CD4-positive, CD25-positive, alpha-beta regulatory T cell (primary cell): ENCODE results near the gene C2CD4B. TPM values are rescaled to one million over a fixed set of nuclear protein-coding genes. Genes with fewer than 3 reads are reported as not detected.

Source experiments
- ATAC-seq, 2 donors: fragments of 150-1000 bp; cut with Tn5 transposase; one replicate each; pipeline ENCODE4 v1.10.0; 2021; ENCODE audit warnings: low read depth in 2 of 2, moderate number of reproducible peaks in 2 of 2, moderate library complexity in 1 of 2
- DNase-seq, 3 donors: peaks; one replicate each; pipeline versions ENCODE4 v3.0.0 to v3.0.0-alpha.2; 2012 to 2022; ENCODE audit warnings: mixed read lengths in 1 of 3
- H3K27ac ChIP-seq: one replicate; pipeline ENCODE4 v1.7.0; 2013; ENCODE audit warnings: mild to moderate bottlenecking, low read length; ENCODE audit not compliant: insufficient read depth, poor library complexity, severe bottlenecking
- H3K27me3 ChIP-seq: one replicate; pipeline ENCODE4 v1.7.0; 2013; ENCODE audit warnings: low read length; ENCODE audit not compliant: control insufficient read depth, insufficient read depth
- H3K36me3 ChIP-seq: one replicate; pipeline ENCODE4 v1.7.0; 2013; ENCODE audit warnings: mild to moderate bottlenecking, low read length, moderate library complexity; ENCODE audit not compliant: control insufficient read depth, insufficient read depth
- H3K4me1 ChIP-seq: 2 replicates; pipeline ENCODE4 v1.7.0; 2013; ENCODE audit warnings: mild to moderate bottlenecking, low read length; ENCODE audit not compliant: insufficient read depth, control insufficient read depth, poor library complexity, severe bottlenecking
- H3K4me3 ChIP-seq: one replicate; pipeline ENCODE4 v1.7.0; 2013; ENCODE audit warnings: low read depth, mild to moderate bottlenecking, low read length, moderate library complexity
- H3K9me3 ChIP-seq, 2 experiments: 1 replicate in 1 of 2; 2 replicates in 1 of 2; pipeline ENCODE4 v1.7.0; 2013; ENCODE audit warnings: low read length in 2 of 2, mild to moderate bottlenecking in 1 of 2, moderate library complexity in 1 of 2; ENCODE audit not compliant: control insufficient read depth in 2 of 2
- H3K27ac Mint-ChIP-seq, 3 donors: one replicate each; pipeline ENCODE4 v1.8.0; 2020 to 2022; ENCODE audit warnings: mild to moderate bottlenecking in 3 of 3, mixed read lengths in 3 of 3, moderate library complexity in 2 of 3
- H3K27me3 Mint-ChIP-seq: one replicate; pipeline ENCODE4 v1.8.0; 2022; ENCODE audit warnings: mild to moderate bottlenecking, mixed read lengths
- H3K36me3 Mint-ChIP-seq: one replicate; pipeline ENCODE4 v1.8.0; 2020; ENCODE audit warnings: mixed read lengths
- H3K4me1 Mint-ChIP-seq, 4 donors: one replicate each; pipeline ENCODE4 v1.8.0; 2020 to 2022; ENCODE audit warnings: mixed read lengths in 4 of 4, mild to moderate bottlenecking in 1 of 4
- H3K4me3 Mint-ChIP-seq, 4 donors: one replicate each; pipeline ENCODE4 v1.8.0; 2020 to 2022; ENCODE audit warnings: mild to moderate bottlenecking in 4 of 4, mixed read lengths in 4 of 4, moderate library complexity in 3 of 4
- H3K9me3 Mint-ChIP-seq, 7 donors: one replicate each; pipeline ENCODE4 v1.8.0; 2020 to 2022; ENCODE audit warnings: mixed read lengths in 7 of 7, mild to moderate bottlenecking in 3 of 7, moderate library complexity in 2 of 7
- polyA plus RNA-seq, 4 donors: library from polyadenylated mRNA; unstranded; fragments of 300-500 nt; fragmentation: Illumina TruSeq; gene quantifications; one replicate each; pipeline ENCODE4 v1.2.3, GENCODE V29; 2021
- total RNA-seq: library from RNA; stranded (reverse); gene quantifications from one replicate; pipeline ENCODE4 v1.2.3, GENCODE V29; 2022

The C2CD4B gene
- total and polyA plus RNA-seq, 5 donors from 2014 or later, result 0.74 to 0.92 TPM; not detected in 3

DNA sequence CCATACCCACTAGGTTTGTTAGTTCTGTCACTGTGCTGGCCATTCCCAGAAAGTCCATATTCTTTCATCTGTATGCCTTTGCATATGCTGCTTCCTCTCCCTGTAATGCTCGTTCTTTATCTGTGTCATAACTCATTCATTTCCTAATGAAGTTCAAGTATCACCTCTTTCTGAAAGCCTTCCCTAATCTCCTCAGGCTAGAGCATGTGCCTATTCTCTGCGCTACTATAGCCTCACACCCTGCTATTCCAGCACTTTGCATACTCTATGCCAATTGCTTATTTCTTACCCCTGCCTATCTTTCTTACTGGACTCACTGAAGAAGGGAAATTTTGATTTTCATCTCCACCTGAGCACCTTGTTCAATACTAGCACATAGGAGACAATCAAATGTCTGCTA, 25.6 kb upstream of the C2CD4B start:
- no peaks in the 10 kb centered on the region for H3K9me3 ChIP-seq
- H3K4me1 ChIP-seq, result no peaks in the 10 kb centered on the region
- H3K27ac Mint-ChIP-seq, result peak overlapping the region in 1 of 3 donors; percentile 5
- H3K36me3 ChIP-seq, result no peaks in the 10 kb centered on the region
- H3K4me3 Mint-ChIP-seq, result no peak overlapping the region
- ATAC-seq (no peak), DNase-seq (no peak)
- no peaks in the 10 kb centered on the region for H3K9me3 Mint-ChIP-seq
- peaks cover 3% of the 10 kb centered on the region for H3K27me3 ChIP-seq
- H3K27ac ChIP-seq, result no peak overlapping the region
- no peaks in the 10 kb centered on the region for H3K4me1 Mint-ChIP-seq
- H3K4me3 ChIP-seq, result no peak overlapping the region
- H3K36me3 Mint-ChIP-seq, result no peaks in the 10 kb centered on the region
- peaks cover 38% of the 10 kb centered on the region for H3K27me3 Mint-ChIP-seq

DNA sequence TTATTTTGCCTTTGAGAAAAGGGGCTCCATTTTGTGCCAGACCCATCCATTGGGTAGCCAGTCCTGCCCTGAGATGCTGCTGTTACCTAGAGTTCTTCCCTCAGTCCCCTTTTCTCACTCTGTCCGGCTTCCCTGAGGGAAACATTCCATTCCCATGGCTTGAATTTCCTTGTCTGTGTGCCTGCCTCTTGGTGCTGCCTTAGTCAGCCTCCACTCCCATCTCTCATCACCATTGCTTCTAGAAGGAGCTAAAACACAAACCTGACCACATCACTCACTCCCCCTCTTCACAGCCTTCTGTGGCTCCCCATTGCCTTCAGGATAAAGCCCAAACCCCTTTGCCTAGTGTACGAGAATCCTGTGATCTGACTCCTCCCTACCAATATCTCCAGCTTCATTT, 25.2 kb upstream of the C2CD4B start:
- no peak overlapping the region for H3K27ac Mint-ChIP-seq
- no peaks in the 10 kb centered on the region for H3K9me3 Mint-ChIP-seq
- Histone ChIP-seq H3K9me3 (no peaks in the 10 kb centered on the region), H3K27me3 (peaks cover 3% of the 10 kb centered on the region), H3K4me1 (no peaks in the 10 kb centered on the region), H3K36me3 (no peaks in the 10 kb centered on the region), H3K27ac (no peak overlapping the region), H3K4me3 (no peak overlapping the region)
- peaks cover 38% of the 10 kb centered on the region for H3K27me3 Mint-ChIP-seq
- ATAC-seq, result no peak
- H3K4me1 Mint-ChIP-seq, result no peaks in the 10 kb centered on the region
- no peaks in the 10 kb centered on the region for H3K36me3 Mint-ChIP-seq
- no peak for DNase-seq
- no peak overlapping the region for H3K4me3 Mint-ChIP-seq

DNA sequence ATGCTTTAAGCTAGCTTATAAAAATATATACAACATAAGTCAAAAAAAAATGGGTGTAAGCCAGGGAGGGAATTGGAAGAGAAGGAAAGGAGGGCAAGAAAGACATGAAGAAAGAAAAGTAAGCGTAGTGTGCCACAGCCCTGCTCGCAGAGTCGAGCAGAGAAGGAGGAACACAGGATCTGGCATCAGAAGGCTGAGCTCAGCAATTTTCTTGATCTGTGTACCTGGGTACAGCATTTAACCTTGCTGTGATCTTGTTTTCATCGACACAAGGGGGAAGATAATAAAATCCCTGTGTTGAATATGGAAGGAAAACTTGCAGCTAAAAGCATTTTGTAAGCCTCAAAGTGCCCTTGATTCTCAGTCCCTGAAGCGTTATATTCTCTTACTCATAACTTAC, 23.7 kb upstream of the C2CD4B start:
- Mint-ChIP-seq H3K27me3 (peaks cover 29% of the 10 kb centered on the region), H3K4me1 (no peaks in the 10 kb centered on the region), H3K27ac (no peak overlapping the region), H3K9me3 (no peaks in the 10 kb centered on the region), H3K4me3 (no peak overlapping the region), H3K36me3 (no peaks in the 10 kb centered on the region)
- Histone ChIP-seq H3K27ac (no peak overlapping the region), H3K4me3 (no peak overlapping the region), H3K9me3 (no peaks in the 10 kb centered on the region), H3K27me3 (peaks cover 4% of the 10 kb centered on the region), H3K4me1 (no peaks in the 10 kb centered on the region), H3K36me3 (no peaks in the 10 kb centered on the region)
- DNase-seq (no peak), ATAC-seq (no peak)

DNA sequence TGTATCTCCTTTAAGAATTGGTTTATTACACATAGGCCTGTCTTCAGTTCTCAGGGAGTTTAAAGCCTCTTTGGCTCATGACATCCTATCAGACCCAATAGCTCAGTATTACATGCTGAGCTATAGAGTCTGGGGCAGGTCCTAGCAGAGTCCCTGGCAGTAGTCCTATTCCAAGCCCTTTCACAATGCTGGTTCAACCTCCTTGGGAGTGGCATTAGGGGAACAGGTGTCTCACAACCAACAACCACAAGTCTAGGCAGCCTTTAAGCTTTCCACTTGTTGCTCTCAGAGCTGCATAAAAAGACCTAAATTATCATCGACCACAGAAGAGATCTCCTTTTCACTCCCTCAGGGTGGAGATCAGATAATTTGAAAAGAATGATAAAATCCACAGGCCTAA, 22.8 kb upstream of the C2CD4B start:
- DNase-seq, result no peak
- H3K27ac ChIP-seq, result no peak overlapping the region

DNA sequence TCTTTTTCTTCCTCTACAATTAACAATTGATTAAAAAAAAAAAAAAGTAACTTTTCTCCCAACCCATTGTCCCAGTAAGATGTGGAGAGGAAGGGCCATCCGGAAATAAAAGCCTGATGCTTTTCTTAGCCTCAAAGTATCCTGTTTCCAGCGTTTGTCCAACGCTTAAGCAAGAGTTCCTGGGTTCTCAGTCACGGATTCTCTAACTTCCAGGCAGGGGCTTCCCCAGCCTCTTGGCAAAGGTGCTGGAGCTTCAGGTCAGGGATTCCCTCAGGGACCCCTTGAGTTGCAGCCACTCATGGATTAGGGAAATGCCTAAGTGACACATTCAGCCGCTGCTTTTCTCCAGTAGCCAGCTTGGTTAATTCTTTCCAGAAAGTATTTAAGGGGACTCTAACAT, 22.3 kb upstream of the C2CD4B start:
- no peaks in the 10 kb centered on the region for H3K9me3 ChIP-seq
- H3K27ac Mint-ChIP-seq, result no peak overlapping the region
- no peak overlapping the region for H3K4me3 Mint-ChIP-seq
- H3K4me1 ChIP-seq, result no peaks in the 10 kb centered on the region
- no peaks in the 10 kb centered on the region for H3K4me1 Mint-ChIP-seq
- H3K36me3 ChIP-seq, result no peaks in the 10 kb centered on the region
- H3K27me3 ChIP-seq, result peaks cover 2% of the 10 kb centered on the region
- H3K27ac ChIP-seq, result no peak overlapping the region
- ATAC-seq (no peak), DNase-seq (no peak)
- H3K36me3 Mint-ChIP-seq, result no peaks in the 10 kb centered on the region
- no peak overlapping the region for H3K4me3 ChIP-seq
- H3K9me3 Mint-ChIP-seq, result no peaks in the 10 kb centered on the region
- peaks cover 21% of the 10 kb centered on the region for H3K27me3 Mint-ChIP-seq

More for the DNA sequence above, 22.8 kb upstream of the C2CD4B start:
- H3K36me3 ChIP-seq, result no peaks in the 10 kb centered on the region
- Mint-ChIP-seq H3K4me3 (no peak overlapping the region), H3K4me1 (no peaks in the 10 kb centered on the region), H3K27ac (no peak overlapping the region), H3K27me3 (peaks cover 23% of the 10 kb centered on the region), H3K36me3 (no peaks in the 10 kb centered on the region), H3K9me3 (no peaks in the 10 kb centered on the region)
- no peak for ATAC-seq
- H3K27me3 ChIP-seq, result peaks cover 2% of the 10 kb centered on the region
- H3K4me3 ChIP-seq, result no peak overlapping the region
- H3K4me1 ChIP-seq, result no peaks in the 10 kb centered on the region
- H3K9me3 ChIP-seq, result no peaks in the 10 kb centered on the region

DNA sequence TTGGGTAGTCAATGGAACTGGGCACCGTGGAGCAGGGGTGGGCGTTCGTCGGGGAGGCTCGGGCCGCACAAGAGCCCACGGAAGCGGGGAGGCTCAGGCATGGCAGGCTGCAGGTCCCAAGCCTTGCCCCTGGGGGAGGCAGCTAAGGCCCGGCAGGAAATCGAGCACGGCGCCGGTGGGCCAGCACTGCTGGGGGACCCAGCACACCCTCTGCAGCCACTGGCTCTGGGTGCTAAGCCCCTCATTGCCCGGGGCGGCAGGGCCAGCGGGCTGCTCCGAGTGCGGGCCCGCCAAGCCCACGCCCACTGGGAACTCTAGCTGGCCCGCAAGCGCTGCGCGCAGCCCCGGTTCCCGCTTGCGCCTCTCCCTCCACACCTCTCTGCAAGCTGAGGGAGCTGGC, 21.5 kb upstream of the C2CD4B start:
- Histone ChIP-seq H3K4me3 (no peak overlapping the region), H3K27ac (no peak overlapping the region), H3K36me3 (no peaks in the 10 kb centered on the region), H3K9me3 (no peaks in the 10 kb centered on the region), H3K4me1 (no peaks in the 10 kb centered on the region), H3K27me3 (peaks cover 2% of the 10 kb centered on the region)
- Mint-ChIP-seq H3K9me3 (no peaks in the 10 kb centered on the region), H3K36me3 (no peaks in the 10 kb centered on the region), H3K27ac (no peak overlapping the region), H3K4me1 (no peaks in the 10 kb centered on the region), H3K4me3 (no peak overlapping the region), H3K27me3 (peaks cover 16% of the 10 kb centered on the region)
- ATAC-seq (no peak), DNase-seq (no peak)

- no peak for ATAC-seq
- Histone ChIP-seq H3K9me3 (no peaks in the 10 kb centered on the region), H3K27me3 (peaks cover 2% of the 10 kb centered on the region), H3K4me3 (no peak overlapping the region), H3K4me1 (no peaks in the 10 kb centered on the region), H3K27ac (no peak overlapping the region), H3K36me3 (no peaks in the 10 kb centered on the region)
- peaks cover 4% of the 10 kb centered on the region for H3K27me3 Mint-ChIP-seq
- DNase-seq, result no peak
- no peak overlapping the region for H3K27ac Mint-ChIP-seq
- no peak overlapping the region for H3K4me3 Mint-ChIP-seq
- peaks cover 0 to 1% (median 0%) of the 10 kb centered on the region in 7 donors for H3K9me3 Mint-ChIP-seq
- no peaks in the 10 kb centered on the region for H3K36me3 Mint-ChIP-seq
- no peaks in the 10 kb centered on the region for H3K4me1 Mint-ChIP-seq
These were observed 18.0 kb upstream of the C2CD4B start for GRCh38 chr15:62183130-62183529.

DNA sequence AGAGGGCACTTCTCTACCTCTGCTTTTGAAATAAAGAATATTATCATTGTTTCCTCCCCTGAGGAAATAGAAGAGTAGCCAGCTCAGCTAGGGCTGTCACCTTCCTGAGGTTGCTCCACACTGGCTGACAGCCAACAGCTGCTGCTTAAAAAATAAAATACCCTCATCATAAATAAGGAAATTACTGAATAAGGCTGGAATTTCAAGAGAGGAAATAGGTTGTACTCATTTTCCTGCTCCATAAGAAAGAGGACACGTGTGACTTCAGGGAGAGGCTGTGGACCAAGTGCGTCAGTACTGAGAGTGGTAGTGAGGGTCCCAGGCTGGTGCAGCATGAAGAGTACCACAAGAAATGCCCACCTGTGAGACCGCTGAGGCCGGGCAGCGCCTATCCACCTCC, 8.1 kb upstream of the C2CD4B start:
- DNase-seq, result no peak
- H3K9me3 ChIP-seq, result no peaks in the 10 kb centered on the region
- no peak overlapping the region for H3K4me3 ChIP-seq
- H3K27me3 ChIP-seq, result peaks cover 12% of the 10 kb centered on the region
- Mint-ChIP-seq H3K9me3 (no peaks in the 10 kb centered on the region), H3K4me1 (no peaks in the 10 kb centered on the region), H3K4me3 (no peak overlapping the region), H3K36me3 (no peaks in the 10 kb centered on the region), H3K27me3 (peaks cover 25% of the 10 kb centered on the region), H3K27ac (no peak overlapping the region)
- no peaks in the 10 kb centered on the region for H3K36me3 ChIP-seq
- H3K4me1 ChIP-seq, result no peaks in the 10 kb centered on the region
- no peak for ATAC-seq
- no peak overlapping the region for H3K27ac ChIP-seq
